ENCODE results near the gene KIAA1958.

KIAA1958 gene

DNA sequence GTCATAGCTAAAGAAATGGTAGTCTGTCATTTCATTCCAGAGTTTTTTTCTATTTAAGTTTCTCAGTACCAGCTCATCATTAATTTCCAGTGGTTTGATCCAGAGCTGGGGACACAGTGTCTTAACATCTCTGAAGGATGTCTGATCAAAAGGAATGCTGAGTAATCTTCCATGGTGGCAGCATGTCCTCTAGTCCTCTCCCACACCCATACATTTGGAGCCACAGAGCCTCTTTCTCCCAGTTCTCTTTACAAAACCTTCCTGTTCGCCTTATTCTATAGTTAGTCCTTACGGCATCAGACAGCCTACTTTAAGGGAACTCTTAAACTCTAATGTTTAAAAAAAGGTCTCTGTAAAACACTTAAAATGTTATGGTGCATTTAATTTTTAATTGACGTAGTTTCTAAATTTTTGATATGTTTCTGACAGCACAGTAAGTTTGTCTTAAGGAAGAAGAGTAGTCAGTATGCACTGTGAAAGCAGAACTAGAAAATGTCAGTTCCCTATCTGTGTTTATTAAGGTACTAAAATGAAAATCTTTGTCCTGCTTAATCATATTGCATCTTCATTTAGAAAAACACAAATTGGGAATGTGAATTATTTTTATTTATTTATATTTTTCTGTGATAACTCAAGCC, 134.5 kb downstream of the KIAA1958 start:
- no peak for DNase-seq (ENCODE audit: low read depth)
- H3K4me3 ChIP-seq (ENCODE audit: low read depth, low read length), result no peak overlapping the region

GRCh38 chr9:112623198-112623597, 136.6 kb downstream of the KIAA1958 start:
- DNase-seq (ENCODE audit: low read depth), result no peak
- TF ChIP-seq CTCF (IDR thresholded peaks at IDR 0.05; ENCODE audit: low read depth, low read length, missing control alignments), result no peak
- no peak overlapping the region for H3K4me3 ChIP-seq (ENCODE audit: low read depth, low read length)

More for the DNA sequence above, 134.5 kb downstream of the KIAA1958 start:
- no peak for TF ChIP-seq CTCF (IDR thresholded peaks at IDR 0.05; ENCODE audit: low read depth, low read length, missing control alignments)

GRCh38 chr9:112624711-112625707, 138.4 kb downstream of the KIAA1958 start:
- TF ChIP-seq CTCF (IDR thresholded peaks at IDR 0.05; ENCODE audit: low read depth, low read length, missing control alignments), result no peak
- no peak overlapping the region for H3K4me3 ChIP-seq (ENCODE audit: low read depth, low read length)
- no peak for DNase-seq (ENCODE audit: low read depth)

DNA sequence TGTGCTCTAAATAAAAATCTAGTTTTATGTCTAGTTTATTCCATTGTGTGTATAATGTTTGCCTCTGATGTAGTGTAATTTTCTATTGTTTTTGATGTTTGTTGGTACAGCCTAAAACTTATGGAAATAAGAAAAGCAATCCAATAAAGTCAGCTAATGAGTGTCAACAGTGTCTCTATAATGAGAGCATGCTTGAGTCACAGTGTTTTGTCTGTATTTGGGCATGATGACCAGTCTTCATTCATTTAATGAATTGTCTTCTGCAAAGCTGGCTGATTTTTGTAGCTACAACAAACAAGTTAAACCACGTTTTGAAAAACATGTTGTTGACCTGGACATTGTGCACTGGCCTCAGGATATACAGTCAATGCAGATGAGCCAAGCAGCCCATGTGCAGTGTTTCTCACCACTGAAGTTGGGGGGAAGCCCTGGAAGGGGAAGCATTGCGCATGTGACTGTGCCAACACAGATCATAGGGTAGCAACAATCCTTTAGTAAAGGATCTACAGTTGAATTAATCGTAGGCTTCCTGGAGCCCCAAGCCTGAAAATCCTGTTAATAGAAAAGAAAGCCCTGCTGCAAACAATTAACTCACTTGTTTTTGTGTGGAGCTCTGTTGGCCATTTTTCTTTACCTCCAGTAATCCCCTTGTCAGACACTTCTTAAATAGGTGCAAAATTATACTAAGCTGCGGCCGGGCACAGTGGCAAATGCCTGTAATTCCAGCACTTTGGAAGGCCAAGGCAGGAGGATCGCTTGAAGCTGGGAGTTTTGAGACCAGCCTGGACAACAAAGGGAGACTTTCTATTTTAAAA, 143.3 kb downstream of the KIAA1958 start:
- TF ChIP-seq CTCF (IDR thresholded peaks at IDR 0.05; ENCODE audit: low read depth, low read length, missing control alignments), result no peak
- no peak overlapping the region for H3K4me3 ChIP-seq (ENCODE audit: low read depth, low read length)
- no peak for DNase-seq (ENCODE audit: low read depth)

DNA sequence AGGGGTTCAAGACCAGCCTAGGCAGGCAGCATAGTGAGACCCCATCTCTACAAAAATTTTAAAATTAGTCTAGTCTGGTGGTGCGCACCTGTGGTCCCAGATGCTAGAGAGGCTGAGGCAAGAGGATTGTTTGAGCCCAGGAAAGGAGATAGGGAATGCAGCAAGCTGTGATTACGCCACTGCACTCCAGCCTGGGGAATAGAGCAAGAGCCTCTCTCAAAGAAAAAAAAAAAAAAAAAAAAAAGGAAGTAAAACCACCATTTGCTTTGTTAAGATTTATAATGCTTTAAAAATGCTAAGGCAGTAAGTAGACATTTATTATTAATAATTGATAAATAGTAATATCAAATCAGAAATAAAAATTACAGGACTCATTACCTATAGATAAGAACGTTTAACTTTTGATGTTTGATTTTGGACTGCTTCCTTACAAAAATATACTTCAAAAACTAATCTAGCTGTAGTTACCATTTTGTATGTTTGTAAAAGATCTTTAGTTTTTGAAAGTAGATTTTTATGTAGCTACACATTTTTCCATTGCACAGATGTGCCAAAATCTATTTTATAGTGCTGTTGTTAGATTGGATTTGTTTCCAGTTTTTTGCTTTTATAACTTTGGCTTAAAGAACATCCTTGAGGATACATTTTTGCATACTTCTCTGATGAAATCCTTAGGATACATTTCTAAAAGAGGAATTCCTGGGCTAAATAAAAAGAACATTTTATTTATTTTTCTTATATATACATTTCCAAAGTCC, 144.9 kb downstream of the KIAA1958 start:
- no peak for TF ChIP-seq CTCF (IDR thresholded peaks at IDR 0.05; ENCODE audit: low read depth, low read length, missing control alignments)
- H3K4me3 ChIP-seq (ENCODE audit: low read depth, low read length), result no peak overlapping the region
- no peak for DNase-seq (ENCODE audit: low read depth)

GRCh38 chr9:112640311-112640710, 153.7 kb downstream of the KIAA1958 start:
- TF ChIP-seq CTCF (IDR thresholded peaks at IDR 0.05; ENCODE audit: low read depth, low read length, missing control alignments), result no peak

More at GRCh38 chr9:112640311-112640710, 153.7 kb downstream of the KIAA1958 start:
- no peak for DNase-seq (ENCODE audit: low read depth)
- H3K4me3 ChIP-seq (ENCODE audit: low read depth, low read length), result no peak overlapping the region
